K562 (cell line): ENCODE measurements around the gene DDX41. TPM values are rescaled to one million over a fixed set of nuclear protein-coding genes. Genes with fewer than 3 reads are reported as not detected.

Source experiments
- CREM ChIP-seq: IDR thresholded peaks from 2 replicates; pipeline ENCODE4 v1.6.1; 2014; ENCODE audit warnings: antibody characterized with exemption, low read depth
- EP300 ChIP-seq: IDR thresholded peaks from 2 replicates; pipeline ENCODE4 v1.6.1; 2012; ENCODE audit warnings: low read length, improper control_type of control experiment
- HMG20A ChIP-seq: fragments of 450-650 bp; formaldehyde crosslinking; conservative IDR thresholded peaks from 2 replicates; pipeline ENCODE4 v1.4.0; 2020; ENCODE audit warnings: mild to moderate bottlenecking, mixed read lengths
- HMG20B ChIP-seq: fragments of 250-450 bp; sonication (Bioruptor Pico); IDR thresholded peaks from 2 replicates; pipeline ENCODE4 v1.5.0; 2021; ENCODE audit warnings: mild to moderate bottlenecking
- HNRNPH1 ChIP-seq: fragments of 200-400 bp; formaldehyde crosslinking; optimal IDR thresholded peaks from 2 replicates; pipeline ENCODE3; 2017; ENCODE audit warnings: low read depth, mild to moderate bottlenecking, low read length, moderate library complexity
- KLF16 ChIP-seq: IDR thresholded peaks from 2 replicates; pipeline ENCODE4 v1.6.1; 2016; ENCODE audit warnings: antibody characterized with exemption
- LCOR ChIP-seq: sonication (generic); formaldehyde crosslinking; IDR thresholded peaks from 2 replicates; pipeline ENCODE4 v1.8.0; 2022; ENCODE audit warnings: mild to moderate bottlenecking, missing genetic modification reagents
- MCM2 ChIP-seq: fragments of 450-650 bp; IDR thresholded peaks from 2 replicates; pipeline ENCODE4 v1.6.1; 2017; ENCODE audit warnings: low read depth, mild to moderate bottlenecking
- MNT ChIP-seq, 2 experiments: fragments of 450-650 bp; conservative IDR thresholded peaks; 2 replicates each; pipeline ENCODE4 v1.6.1; 2017; ENCODE audit warnings: mild to moderate bottlenecking in 2 of 2, moderate library complexity in 2 of 2
- NFRKB ChIP-seq: fragments of 450-650 bp; IDR thresholded peaks from 2 replicates; pipeline ENCODE4 v1.6.1; 2016; ENCODE audit warnings: low read depth
- SAP30 ChIP-seq: fragments of 200-600 bp; sonication (generic); IDR thresholded peaks from 2 replicates; pipeline ENCODE4 v1.6.1; 2012; ENCODE audit warnings: borderline replicate concordance, low read depth, mild to moderate bottlenecking, moderate library complexity, low read length, control low read depth, inconsistent platforms; ENCODE audit not compliant: insufficient read depth, poor library complexity, severe bottlenecking
- SMAD4 ChIP-seq: fragments of 250-450 bp; sonication (Bioruptor Pico); conservative IDR thresholded peaks from 2 replicates; pipeline ENCODE4 v1.8.0; 2021; ENCODE audit warnings: inconsistent platforms, mild to moderate bottlenecking, moderate library complexity
- TBL1XR1 ChIP-seq, 2 experiments: IDR thresholded peaks; 2 replicates each; pipeline ENCODE4 v1.6.1; 2012; ENCODE audit warnings: improper control_type of control experiment in 2 of 2, low read length in 2 of 2, mild to moderate bottlenecking in 1 of 2
- ZC3H11A ChIP-seq: IDR thresholded peaks from 2 replicates; pipeline ENCODE4 v1.6.1; 2012; ENCODE audit warnings: low read depth, low read length, improper control_type of control experiment
- ZFP91 ChIP-seq: sonication (generic); formaldehyde crosslinking; IDR thresholded peaks from 2 replicates; pipeline ENCODE4 v1.8.0; 2022; ENCODE audit warnings: mild to moderate bottlenecking, missing genetic modification reagents
- ZKSCAN1 ChIP-seq: fragments of 150-350 bp; IDR thresholded peaks from 2 replicates; pipeline ENCODE4 v1.6.1; 2016; ENCODE audit warnings: low read depth, low read length
- ZNF584 ChIP-seq: fragments of 200-800 bp; sonication (Bioruptor generic); IDR thresholded peaks from 2 replicates; pipeline ENCODE4 v1.6.1; 2016; ENCODE audit warnings: low read depth, mild to moderate bottlenecking, missing genetic modification characterization, missing compliant biosample characterization
- ZNF696 ChIP-seq: fragments of 250-450 bp; sonication (Bioruptor Pico); conservative IDR thresholded peaks from 2 replicates; pipeline ENCODE4 v1.4.0; 2020; ENCODE audit warnings: mild to moderate bottlenecking, moderate library complexity
- polyA plus RNA-seq, 8 experiments: library from polyadenylated mRNA; depleted of rRNA in 4 of 8; stranded (reverse) in 5 of 8; unstranded in 3 of 8; fragments of >200 nt; fragmentation: Nextera tagmentation in 2 of 8; fragmentation: Illumina TruSeq in 1 of 8; extraction: Ambion mirVana in 2 of 8; extraction: Trizol in 1 of 8; gene quantifications; 2 replicates each; pipeline versions ENCODE4 v1.2.1 to v1.2.3, GENCODE V29; 2011 to 2014; ENCODE audit warnings: inconsistent platforms in 1 of 8, missing spikeins in 1 of 8
- total RNA-seq, 7 experiments: library from RNA; depleted of rRNA in 6 of 7; stranded (reverse); fragments of >200 nt in 6 of 7; fragmentation: Illumina TruSeq in 2 of 7; extraction: Trizol in 2 of 7; gene quantifications; 2 replicates each; pipeline versions ENCODE4 v1.2.1 to v1.2.3, GENCODE V29; 2011 to 2021; ENCODE audit warnings: low replicate concordance in 1 of 7
- TF ChIP-seq, protein P1 (sequence below): sonication (generic); formaldehyde crosslinking; IDR thresholded peaks from 2 replicates; pipeline ENCODE4 v1.8.1; 2023; ENCODE audit warnings: mild to moderate bottlenecking, missing genetic modification reagents
- TF ChIP-seq, protein P2 (sequence below), 2 experiments: IDR thresholded peaks; 2 replicates each; pipeline ENCODE4 v1.6.1; 2011; ENCODE audit warnings: borderline replicate concordance in 1 of 2, control low read depth in 1 of 2, low read depth in 1 of 2, low read length in 1 of 2, mild to moderate bottlenecking in 1 of 2, mixed read lengths in 1 of 2, moderate library complexity in 1 of 2; ENCODE audit not compliant: insufficient read depth in 1 of 2, insufficient read length in 1 of 2, poor library complexity in 1 of 2, severe bottlenecking in 1 of 2; ENCODE audit errors: extremely low read depth in 1 of 2

DDX41 gene
- total and polyA plus RNA-seq, 9 of the 15 experiments (the other 6 are each of a cell fraction or from before 2014, with no cell fraction given), result 38.2 to 284 (median 116) TPM

GRCh38 chr5:177529247-177530203 lies 12.8 kb upstream of the DDX41 start (continued):
- TF ChIP-seq SAP30 (no peak), KLF16 (peak; percentile 84), NFRKB (no peak), MNT (conservative IDR thresholded peaks at IDR 0.05) (0 out of 4 replicates have a peak, but pooled peaks of 1 of the 2 experiments have one; percentile 34), CREM (peak; percentile 64), HMG20A (CRISPR knock-in tag) (no peak), ZFP91 (CRISPR knock-in tag) (no peak), SMAD4 (CRISPR knock-in tag) (peak; percentile 98), ZNF584 (CRISPR knock-in tag) (0 out of 2 replicates have a peak, but pooled peaks have one; percentile 39), HMG20B (CRISPR knock-in tag) (no peak), ZC3H11A (no peak), LCOR (0 out of 2 replicates have a peak, but pooled peaks have one; percentile 40), ZNF696 (CRISPR knock-in tag) (no peak), MCM2 (no peak), EP300 (peak; percentile 66; the same call in 1 of the 2 replicates), HNRNPH1 (no peak), TBL1XR1 (IDR thresholded peaks at IDR 0.05; ENCODE audit: low read length in 2 of 2) (peak; percentile 33 to 67; a peak in 3 of 4 replicates), ZKSCAN1 (peak; percentile 29; the same call in 1 of the 2 replicates)
- TF ChIP-seq, protein P1, sequence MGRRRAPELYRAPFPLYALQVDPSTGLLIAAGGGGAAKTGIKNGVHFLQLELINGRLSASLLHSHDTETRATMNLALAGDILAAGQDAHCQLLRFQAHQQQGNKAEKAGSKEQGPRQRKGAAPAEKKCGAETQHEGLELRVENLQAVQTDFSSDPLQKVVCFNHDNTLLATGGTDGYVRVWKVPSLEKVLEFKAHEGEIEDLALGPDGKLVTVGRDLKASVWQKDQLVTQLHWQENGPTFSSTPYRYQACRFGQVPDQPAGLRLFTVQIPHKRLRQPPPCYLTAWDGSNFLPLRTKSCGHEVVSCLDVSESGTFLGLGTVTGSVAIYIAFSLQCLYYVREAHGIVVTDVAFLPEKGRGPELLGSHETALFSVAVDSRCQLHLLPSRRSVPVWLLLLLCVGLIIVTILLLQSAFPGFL (CRISPR knock-in tag), result no peak; the same call in 1 of the 2 replicates
- TF ChIP-seq, protein P2, sequence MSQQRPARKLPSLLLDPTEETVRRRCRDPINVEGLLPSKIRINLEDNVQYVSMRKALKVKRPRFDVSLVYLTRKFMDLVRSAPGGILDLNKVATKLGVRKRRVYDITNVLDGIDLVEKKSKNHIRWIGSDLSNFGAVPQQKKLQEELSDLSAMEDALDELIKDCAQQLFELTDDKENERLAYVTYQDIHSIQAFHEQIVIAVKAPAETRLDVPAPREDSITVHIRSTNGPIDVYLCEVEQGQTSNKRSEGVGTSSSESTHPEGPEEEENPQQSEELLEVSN (IDR thresholded peaks at IDR 0.05; ENCODE audit: borderline replicate concordance in 1 of 2, extremely low read depth in 1 of 2, insufficient read depth in 1 of 2, insufficient read length in 1 of 2, low read depth in 1 of 2, low read length in 1 of 2, poor library complexity in 1 of 2, severe bottlenecking in 1 of 2), result peak in 1 of 2 experiments; percentile 19
